Measurements from ENCODE around the gene NXN.
"Not testable (repeated sequence)": the region's sequence is repeated elsewhere in the genome, so short reads cannot be mapped to it uniquely, and the experiment has no call there.

NXN gene

DNA sequence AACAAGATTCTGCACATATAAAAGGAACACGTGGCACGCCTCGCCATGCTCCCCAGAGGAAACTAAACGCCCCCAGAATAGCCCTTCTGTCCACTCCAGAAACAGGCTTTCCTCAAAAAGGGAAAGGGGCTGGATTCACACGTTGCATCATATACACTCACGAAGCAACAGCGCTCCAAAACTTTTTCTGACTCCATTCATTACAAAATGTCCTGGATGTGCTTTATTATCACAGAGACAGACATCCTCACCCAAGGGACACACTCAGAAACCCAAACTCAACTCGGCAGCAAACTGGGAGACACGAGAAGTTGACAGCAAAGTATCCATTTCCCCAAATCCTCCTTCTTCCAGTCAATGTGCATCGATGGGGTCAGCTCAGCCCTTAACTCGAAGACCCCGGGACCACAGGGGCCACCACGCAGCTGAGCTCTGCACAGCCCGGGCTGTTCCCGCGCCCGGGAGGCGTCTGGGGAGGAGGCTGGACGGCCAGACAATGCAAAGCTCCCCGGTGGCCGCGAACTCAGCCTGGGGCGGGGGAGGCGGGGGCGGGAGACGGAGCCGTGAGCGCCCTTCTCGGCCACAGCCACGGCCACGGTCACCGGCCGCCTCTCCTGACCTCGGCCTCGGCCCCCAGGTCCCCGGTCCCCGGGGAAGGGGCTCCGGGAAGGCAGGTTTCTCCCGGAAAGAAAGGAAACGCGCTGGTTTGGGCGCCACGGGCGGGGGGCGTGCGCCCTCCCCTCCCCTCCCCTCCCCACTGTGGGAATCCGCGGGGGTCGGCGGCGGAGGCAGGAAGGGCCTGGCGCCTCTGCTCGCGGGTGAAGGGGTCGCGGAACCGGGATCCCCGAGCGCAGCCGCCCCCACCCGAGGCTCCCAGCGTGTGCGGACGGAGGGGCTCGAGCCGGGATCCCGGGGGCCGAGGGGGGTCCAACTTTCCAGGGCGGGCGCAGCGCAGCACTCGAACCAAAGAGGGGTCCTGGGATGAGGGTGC, 1.2 kb downstream of the NXN start:
- peak; percentile 73 for DNase-seq

- no peak for DNase-seq
Measured at GRCh38 chr17:977166-977565, 2.4 kb downstream of the NXN start.

DNA sequence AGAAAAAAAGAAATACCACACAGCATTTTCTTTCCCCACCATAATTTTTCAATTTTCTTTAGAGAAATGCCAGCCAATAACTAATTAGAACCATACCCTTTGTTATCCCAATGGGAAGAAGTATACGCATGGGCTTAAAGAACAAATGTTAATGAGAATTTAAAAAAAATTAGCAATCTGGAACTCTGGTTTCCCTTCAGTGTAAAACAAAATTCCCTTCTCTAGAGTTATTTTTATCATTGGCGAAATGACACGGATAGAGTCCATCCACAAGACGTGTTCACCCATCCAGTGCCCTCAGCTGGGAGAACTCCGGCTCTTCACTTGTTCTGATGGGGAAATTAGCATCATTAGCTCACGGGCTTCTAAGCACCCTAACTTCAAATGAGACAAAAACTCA, 3.3 kb downstream of the NXN start:
- peak; percentile 43 for DNase-seq

DNA sequence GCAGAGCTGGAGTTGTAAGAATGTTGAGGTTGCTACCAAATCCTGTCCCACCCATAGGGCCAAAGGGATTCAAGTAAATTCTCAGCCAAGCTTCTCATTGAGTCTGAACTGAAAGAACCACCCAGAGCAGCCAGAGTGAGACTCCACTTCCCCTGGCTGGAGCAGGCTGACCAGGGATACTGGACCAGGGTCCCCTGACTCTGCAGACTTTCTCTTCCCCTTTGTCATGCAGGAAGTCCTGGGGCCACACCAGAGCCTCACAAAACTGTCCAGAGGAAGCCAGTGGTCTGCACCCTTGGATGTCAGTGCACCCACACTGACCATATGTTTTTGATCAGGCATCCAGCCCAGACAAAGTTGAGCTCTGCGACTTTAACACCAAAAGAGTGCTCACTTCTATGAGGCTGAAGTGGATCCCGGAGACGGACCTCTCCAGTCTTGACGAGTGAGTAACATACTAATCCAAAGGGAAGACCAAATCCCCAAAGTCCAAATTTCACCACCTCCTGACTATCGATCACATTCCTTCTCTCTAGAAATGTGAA, 4.1 kb downstream of the NXN start:
- peak; percentile 70 for DNase-seq

- not testable (repeated sequence) for DNase-seq
Measured at GRCh38 chr17:974778-975177, 4.8 kb downstream of the NXN start.

GRCh38 chr17:973053-973452, 6.5 kb downstream of the NXN start:
- no peak for DNase-seq

DNA sequence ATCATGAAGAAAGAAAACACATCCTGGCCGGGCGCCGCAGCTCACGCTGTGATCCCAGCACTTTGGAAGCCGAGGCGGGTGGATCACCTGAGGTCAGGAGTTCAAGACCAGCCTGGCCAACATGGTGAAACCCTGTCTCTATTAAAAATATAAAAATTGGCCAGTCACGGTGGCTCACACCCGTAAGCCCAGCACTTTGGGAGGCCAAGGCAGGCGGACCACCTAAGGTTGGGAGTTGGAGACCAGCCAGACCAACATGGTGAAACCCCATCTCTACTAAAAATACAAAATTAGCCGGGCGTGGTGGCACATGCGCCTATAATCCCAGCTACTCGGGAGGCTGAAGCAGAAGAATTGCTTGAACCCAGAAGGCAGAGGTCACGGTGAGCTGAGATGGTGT, 7.7 kb downstream of the NXN start:
- not testable (repeated sequence) for DNase-seq

DNA sequence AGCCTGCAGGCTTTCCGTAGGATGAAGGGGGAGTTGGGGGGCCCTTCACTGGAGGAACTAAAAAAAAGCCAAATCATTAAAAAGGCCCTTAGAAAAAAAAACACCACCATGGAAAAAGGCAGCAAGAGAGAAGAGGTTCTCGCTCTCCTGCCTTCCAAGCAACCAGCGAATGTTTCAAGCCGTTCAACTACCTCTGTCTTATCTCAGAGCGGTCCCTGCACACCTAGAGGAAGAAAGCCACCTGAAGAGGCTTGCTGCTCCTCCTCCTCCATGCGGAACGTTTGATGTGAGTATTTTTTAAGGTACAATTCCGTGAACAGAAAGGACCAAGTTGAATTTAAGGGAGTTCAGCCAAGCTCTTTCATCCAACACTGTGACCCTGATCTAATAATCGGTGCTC, 9.2 kb downstream of the NXN start:
- no peak for DNase-seq

DNA sequence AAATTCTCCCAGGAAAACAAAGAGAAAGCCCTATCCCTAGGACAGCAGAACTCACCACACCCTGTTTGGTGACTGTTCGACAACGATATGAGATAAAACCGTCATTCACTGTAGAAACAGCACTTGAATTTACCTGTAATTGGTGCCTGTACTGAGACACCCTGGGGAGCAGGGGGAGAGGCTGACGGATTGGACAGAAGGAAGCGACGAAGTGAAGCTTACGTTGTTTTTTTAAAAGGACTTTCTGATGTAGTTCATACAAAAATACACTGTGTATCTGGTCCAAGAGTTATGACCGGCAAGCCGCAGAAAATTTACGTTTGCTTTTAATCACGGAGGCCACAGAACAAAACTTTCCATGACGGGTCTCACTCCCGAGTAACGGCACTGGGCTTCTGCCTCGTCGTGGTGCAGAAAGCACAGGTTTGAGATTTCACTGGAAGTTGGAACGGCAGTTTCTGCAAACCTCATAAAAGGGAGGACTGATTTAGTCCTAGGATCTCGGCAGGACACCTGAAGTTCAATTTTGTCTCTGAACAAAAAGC, 9.7 kb downstream of the NXN start:
- DNase-seq = no peak

DNA sequence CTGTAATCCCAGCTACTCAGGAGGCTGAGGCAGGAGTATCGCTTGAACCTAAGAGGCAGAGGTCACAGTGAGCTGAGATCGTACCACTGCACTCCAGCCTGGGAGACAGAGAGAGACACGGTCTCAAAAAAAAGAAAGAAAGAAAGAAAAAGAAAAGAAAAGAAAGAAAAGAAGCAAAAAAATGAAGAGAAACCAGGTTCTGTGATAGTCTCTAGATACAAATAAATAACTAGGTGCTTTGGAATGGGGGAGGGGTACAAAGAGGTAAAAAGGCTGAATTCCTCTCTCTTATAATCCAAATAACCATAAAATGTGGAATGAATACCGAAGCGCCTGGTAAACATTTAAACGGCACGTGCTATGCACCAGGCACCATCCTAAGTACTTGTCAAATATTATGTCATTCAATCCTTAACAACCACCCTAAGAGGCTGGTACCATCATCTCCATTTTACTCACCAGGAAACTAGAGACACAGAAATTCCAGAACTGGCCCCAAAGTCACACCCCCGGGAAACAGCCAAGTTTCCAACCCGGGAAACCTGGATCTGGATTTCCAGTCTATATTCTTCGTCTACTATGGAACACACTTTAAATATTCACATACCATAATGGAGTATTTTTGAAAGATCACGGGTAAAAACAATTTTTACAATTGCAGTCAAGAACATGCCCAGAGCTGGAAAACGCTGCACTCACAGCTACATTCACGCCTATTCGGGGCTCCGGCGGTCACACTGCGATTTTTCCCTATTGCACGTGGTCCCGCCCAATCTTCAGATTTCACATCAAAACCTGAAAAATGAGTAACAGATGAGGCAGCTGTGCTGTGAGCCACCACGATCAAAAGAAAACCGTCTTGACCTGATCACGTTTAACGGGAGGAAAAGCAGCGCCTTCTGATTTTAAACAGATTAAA, 10.5 kb downstream of the NXN start:
- DNase-seq = peak; percentile 48

- DNase-seq = no peak
Measured at GRCh38 chr17:967122-967521, 12.5 kb downstream of the NXN start.

- no peak for DNase-seq
Measured at GRCh38 chr17:965311-965989, 14.1 kb downstream of the NXN start.

- no peak for DNase-seq
Measured at GRCh38 chr17:964876-965275, 14.7 kb downstream of the NXN start.

DNA sequence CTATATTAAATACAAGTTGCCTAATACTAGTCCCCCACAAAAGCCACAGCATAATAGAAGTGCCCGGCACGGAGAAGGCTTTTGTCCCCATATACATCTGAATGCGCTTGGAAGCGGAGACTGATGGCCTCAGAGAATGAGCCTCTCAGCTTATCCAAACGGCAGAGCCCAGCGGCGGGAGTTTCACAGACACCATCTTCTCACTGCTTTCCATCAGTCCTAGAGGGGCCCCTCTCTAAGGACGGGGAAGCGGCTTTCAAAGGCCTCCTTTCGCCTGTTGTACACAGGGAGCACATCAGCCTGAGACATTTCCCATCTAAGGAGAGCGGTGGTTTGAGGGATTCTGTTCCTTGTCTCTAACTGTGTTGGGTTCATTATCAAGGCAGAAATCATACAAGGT, 16.9 kb downstream of the NXN start:
- DNase-seq = no peak

GRCh38 chr17:962166-962565, 17.4 kb downstream of the NXN start:
- no peak for DNase-seq

DNA sequence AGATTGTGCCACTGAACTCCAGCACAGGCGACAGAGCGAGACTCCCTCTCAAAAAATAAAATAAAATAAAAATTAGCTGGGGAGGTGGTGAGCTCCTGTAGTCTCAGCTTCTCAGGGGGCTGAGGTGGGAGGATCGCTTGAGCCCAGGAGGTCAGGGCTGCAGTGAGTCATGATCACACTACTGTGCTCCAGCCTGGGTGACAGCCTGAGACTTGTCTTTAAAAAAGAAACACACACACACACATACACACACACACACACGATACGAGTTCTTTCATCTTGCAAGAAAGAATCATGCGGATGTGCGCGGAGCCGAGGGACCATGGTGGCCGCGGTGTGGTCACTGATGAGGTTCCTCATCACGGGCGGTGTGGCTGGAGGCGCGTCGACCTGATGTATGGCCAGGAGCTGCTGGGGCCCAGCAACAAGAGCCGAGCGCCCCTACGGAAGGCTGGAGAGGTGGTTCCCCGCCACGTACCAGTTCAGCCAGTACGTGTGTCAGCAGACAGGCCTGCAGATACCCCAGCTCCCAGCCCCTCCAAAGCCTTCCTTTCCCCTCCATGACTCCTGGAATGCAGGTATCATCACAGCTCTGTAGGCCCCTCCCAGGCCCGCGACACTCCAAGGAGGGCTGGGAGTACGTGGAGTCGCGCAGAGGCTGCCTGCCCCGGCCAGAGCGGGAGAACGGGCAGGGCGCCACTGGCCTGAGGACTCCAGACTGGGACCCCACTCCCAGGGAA, 20.7 kb downstream of the NXN start:
- no peak for DNase-seq

- no peak for DNase-seq
Measured at GRCh38 chr17:957856-958421, 21.6 kb downstream of the NXN start.

DNA sequence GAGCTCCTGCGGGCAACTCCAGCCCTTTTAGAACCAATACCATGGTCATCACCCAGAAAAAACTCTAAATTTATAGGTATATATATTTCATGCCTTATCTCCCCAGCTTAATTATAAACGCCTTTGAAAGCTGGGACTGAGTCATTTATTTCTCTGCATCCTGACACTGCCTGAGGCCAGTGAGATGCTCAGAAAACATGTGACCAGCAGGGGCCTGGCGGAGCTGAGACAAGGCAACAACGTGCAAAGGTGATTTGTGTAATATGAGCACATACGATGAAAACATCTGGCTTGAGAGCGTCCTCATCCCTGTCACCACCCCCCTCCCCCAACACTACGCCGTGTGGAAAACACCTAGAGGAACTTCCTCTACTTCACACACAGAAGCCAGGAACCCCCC, 22.7 kb downstream of the NXN start:
- no peak for DNase-seq

GRCh38 chr17:954431-955164, 25.0 kb downstream of the NXN start:
- DNase-seq = peak; percentile 82

GRCh38 chr17:953767-954166, 25.8 kb downstream of the NXN start:
- DNase-seq = no peak

All from fibroblast of skin of scalp (primary cell).